GM19468 (cell line): ENCODE measurements around the gene C17orf113.
A peak's percentile ranks its signal among the peaks of the same experiment; 100 is the strongest.
"Not testable (repeated sequence)": the region's sequence is repeated elsewhere in the genome, so short reads cannot be mapped to it uniquely, and the experiment has no call there.

ENCODE experiments used
- ATAC-seq: cut with Tn5 transposase; IDR thresholded peaks from one replicate; pipeline ENCODE4 v1.9.1; 2021; ENCODE audit warnings: mild to moderate bottlenecking, moderate library complexity, moderate number of reproducible peaks; ENCODE audit not compliant: unreplicated experiment; ENCODE audit errors: extremely low read depth

C17orf113 gene

GRCh38 chr17:42019509-42020404 lies 30.6 kb downstream of the C17orf113 start, which contains the start of gene NKIRAS2:
NKIRAS2 (plus strand) TSS chr17:42020090; CDS start chr17:42021578, 1,488 bp downstream.
- no peak for ATAC-seq

DNA sequence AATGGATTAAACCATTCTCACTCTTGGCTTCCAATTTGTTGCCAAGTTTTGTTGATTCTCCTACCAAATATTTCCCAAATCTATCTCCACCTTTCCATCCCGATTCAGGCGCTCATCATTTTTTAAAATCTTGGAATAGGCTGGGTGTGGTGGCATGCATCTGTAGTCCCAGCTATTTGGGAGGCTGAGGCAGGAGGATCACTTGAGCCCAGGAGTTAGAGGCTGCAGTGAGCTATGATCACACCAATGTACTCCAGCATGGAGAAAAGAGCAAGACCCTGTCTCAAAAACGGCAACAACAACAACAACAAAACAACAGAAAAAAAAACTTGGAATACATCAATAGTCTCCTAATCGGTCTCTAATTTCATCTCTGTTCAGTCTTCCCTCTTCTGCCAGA lies 31.4 kb downstream of the C17orf113 start:
- no peak for ATAC-seq

- no peak for ATAC-seq
Observed at GRCh38 chr17:42018339-42018738, 32.1 kb downstream of the C17orf113 start.

- ATAC-seq, result no peak
Observed at GRCh38 chr17:42017866-42018200, 32.6 kb downstream of the C17orf113 start.

- peak; percentile 58 for ATAC-seq
Observed at GRCh38 chr17:42016941-42017865, 33.2 kb downstream of the C17orf113 start, which contains the start of gene DNAJC7. DNAJC7 (minus strand) TSS chr17:42017439; CDS start chr17:42017416, 23 bp downstream.

GRCh38 chr17:42016411-42016831 lies 34.0 kb downstream of the C17orf113 start:
- ATAC-seq, result no peak

GRCh38 chr17:42013740-42014139 lies 36.7 kb downstream of the C17orf113 start:
- not testable (repeated sequence) for ATAC-seq

DNA sequence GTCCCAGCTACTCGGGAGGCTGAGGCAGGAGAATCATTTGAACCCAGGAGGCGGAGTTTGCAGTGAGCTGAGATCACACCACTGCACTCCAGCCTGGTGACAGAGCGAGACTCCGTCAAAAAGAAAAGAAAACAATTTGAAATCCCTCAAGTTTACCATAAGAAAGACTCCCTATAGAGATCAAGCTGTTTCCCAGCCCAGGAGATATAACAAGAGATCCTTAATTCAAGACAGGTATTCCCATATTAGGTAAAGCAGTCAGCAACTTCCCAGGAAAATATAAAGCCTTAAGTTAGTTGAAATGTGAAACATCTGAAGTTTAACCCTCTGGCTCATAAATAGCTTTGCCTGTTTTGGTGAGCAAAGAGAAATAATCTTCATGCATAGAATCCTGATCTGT lies 38.0 kb downstream of the C17orf113 start:
- ATAC-seq, result not testable (repeated sequence)

DNA sequence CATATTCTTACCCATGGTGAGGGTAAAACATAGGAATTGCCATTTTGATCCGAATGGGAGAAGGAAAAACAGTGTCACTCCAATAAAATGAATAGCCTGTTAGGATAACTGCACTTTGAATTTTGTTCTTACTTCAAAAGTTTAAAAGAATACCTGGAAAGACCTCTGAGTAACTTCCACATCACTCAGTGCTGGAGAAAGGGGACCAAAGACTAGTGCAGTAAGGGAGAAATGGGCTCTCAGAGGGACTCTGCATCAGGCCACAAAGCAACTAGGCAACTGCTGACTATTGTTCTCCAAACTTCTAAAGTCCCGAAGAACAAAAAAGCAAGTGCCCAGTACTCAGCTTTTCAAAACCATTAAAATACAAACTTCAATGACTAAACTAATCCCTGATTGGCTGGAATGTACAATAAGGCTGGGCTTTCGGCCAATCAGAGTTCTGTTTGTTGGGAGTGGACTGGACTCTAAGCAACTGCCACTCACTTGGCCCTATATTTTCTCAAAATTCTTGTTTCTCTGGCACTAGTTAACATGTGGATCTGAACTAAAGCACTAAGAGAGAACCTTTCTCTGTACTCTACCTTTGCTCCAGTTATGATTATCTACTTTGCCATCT lies 39.4 kb downstream of the C17orf113 start:
- ATAC-seq, result no peak

DNA sequence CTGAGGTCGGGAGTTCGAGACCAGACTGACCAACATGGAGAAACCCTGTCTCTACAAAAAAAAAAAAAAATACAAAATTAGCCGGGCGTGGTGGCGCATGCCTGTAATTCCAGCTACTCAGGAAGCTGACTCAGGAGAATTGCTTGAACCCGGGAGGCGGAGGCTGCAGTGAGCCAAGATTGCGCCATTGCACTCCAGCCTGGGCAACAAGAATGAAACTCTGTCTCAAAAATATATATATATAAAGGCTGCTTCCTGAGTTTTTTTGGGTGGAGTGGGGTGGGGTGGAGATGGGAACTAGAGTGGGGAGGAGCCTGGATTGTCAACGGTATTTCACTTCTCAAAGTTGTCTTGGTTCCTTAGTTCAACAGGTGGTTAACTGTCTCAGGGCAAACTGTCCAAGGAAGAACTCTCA lies 40.1 kb downstream of the C17orf113 start:
- ATAC-seq, result not testable (repeated sequence)

DNA sequence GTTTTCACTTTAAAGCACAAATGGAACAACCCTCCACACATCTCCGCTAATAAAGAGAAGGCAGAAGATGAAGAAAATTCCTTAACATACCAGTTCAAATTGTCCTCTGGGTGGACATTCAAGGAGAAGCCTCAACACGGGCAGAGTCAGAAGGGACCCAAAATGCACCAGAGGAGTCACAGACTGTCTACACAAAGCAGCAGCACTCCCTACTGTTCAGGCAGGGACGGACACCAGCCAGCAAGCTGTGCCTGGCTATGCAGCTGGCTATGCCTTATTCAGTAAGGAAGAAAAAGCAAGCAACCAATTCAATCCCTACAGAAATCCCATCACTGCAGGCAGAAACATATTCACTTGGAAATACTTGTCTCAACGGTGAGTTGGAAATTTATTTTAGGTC lies 41.2 kb downstream of the C17orf113 start:
- ATAC-seq, result no peak

DNA sequence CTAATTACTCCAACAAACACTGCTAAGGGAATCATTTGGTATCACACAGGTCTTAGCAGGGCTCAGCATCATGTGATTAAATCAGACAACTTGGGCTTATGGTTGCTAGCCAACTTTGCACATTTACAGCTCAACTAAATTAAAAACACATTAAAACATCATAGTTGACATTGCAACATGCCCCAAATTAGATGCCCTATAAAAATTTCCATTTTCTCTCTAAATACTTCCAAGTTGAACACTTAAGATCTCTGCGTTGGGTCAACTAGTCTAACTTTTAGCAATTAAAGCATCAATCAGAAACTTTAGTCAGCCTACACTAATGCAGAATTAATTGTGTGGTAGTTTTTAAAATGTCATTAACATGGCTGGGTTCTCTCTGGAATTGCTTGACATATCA lies 45.2 kb downstream of the C17orf113 start:
- no peak for ATAC-seq

DNA sequence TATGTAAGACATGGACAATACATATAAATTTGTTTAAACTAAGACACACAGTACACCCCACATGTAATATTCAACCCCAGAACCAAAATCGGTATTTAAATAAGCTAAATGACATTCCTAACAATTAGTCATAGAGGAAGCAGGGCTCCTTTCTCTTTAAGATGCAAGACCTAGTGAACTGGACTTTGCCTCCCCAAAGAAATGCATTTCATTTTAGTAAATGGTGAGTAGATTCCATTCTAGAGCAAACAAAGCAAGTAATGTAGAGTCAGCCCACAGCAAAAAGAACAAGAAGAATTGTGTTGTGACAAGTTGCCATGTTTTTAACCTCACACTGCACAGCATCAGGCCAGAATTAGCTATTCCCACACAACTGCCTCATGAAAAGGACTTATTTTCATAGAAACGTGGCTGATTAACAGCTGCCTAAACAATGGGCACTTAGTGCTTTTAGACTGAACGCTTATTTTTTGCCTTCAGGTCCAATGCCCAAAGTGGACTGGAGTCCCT lies 47.6 kb downstream of the C17orf113 start:
- no peak for ATAC-seq

DNA sequence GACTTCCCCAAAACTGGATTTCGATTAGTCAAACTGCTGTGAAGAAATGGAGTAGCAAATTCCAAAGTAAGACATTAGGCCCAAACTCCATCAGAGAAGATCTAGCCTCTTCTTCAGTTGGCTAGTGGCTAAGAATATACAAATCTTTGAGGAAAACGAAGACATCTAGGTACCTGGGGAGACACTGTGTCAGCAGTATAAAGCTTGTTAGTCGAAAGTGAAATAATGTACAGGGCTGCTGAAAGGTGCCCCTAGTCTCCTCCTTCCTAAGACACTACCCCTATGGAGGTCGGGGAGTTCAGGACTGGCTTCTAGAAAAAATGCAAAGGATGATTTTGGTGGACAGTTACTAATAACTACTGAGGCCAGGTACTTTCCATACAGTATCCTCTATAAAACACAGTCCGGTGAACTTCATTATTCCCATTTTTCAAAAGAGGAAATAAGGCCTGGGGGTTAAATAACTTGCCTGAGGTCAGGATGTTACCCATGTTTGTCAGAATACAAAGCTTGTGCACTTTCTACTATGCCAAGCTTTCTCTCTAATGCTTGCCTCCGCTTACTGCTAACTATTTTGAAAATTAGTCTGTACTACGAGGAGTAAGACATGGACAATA lies 48.1 kb downstream of the C17orf113 start:
- ATAC-seq, result no peak

DNA sequence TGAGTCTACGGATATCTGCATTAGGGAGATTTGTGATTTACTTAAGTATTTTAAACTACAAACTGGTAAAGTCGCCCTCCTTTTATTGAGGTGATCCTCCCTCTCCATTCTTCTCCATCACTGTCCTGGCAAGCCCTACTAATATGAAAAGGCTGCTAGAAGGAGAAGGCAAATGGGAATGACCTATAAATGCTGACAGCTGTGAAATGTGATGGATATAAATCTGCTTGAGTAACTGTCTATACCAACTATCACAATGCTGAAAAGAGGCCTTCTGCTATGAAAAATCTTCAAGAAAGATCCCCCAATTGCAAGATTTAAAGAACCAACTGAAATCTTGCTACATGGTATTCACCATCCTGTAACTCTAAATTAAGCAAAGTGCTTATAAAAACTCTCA lies 48.7 kb downstream of the C17orf113 start:
- no peak for ATAC-seq

GRCh38 chr17:42000413-42001133 lies 49.8 kb downstream of the C17orf113 start:
- ATAC-seq, result no peak

- no peak for ATAC-seq
Observed at GRCh38 chr17:41998497-41998896, 51.9 kb downstream of the C17orf113 start.

DNA sequence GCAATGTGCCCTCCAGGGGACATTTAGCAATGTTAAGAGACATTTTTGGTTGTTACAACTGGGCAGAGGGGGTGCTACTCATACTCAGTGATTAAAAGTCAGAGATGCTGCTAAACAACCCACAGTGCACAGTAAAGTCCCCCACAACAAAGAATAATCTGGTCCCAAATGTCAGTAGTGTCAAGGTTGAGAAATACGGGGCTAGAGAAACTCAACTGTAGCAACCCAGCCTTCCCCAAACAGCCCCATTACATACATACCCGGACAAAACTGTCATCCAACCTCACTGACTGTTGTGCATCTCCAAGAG lies 53.6 kb downstream of the C17orf113 start:
- no peak for ATAC-seq

DNA sequence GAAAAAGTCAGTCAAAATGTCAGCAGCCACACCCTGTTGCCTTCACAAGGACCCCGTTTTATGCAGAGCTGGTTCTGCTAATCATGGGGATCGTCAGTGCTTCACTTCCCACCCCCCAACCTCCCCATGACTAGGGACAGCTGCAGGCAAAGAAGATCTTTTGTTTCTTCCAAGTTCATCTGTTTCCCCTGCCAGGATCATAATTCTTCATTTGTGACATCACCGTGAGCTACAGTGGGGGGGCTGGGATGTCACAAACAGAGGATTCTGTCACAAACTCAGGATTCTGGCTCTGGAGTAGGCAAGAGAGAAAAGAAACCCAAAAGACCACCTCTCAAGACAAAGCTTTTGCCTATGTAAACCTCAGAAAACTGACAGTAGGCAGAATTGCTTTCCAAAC lies 57.8 kb downstream of the C17orf113 start:
- ATAC-seq, result no peak
